HepG2 (cell line): ENCODE results near the gene SPATA21. TPM values are rescaled to one million over a fixed set of nuclear protein-coding genes. Genes with fewer than 3 reads are reported as not detected.

Experiments used
- ATAC-seq: fragments of 200-7000 bp; cut with Tn5 transposase; 3 replicates; pipeline ENCODE4 v1.9.1; 2020; ENCODE audit warnings: mild to moderate bottlenecking, moderate library complexity
- BruUV-seq: library from RNA; stranded (reverse); fragments of 400-500 nt; replicated peaks from 2 replicates; lab custom pipeline; 2021; lab: Mats Ljungman, UMichigan
- CTCF ChIA-PET: fragments of 300-600 bp; formaldehyde crosslinking; extraction: SDS; loops from one replicate; lab custom pipeline; 2021; ENCODE audit warnings: low total read pairs, inconsistent platforms, low intra/inter-chr PET ratio; lab: Yijun Ruan, JAX
- POLR2A ChIA-PET: fragments of 350-600 bp; sonication (Branson Sonifier 250); formaldehyde crosslinking; loops from one replicate; lab custom pipeline; 2020; ENCODE audit warnings: antibody characterized with exemption, inconsistent platforms; lab: Yijun Ruan, JAX
- DNase-seq: peaks from one replicate; pipeline ENCODE4 v3.0.0-alpha.2; 2015; ENCODE audit warnings: low spot score
- FAIRE-seq: peaks from 3 replicates; lab custom pipeline; 2011; peaks lifted over from hg19 to GRCh38; lab: Jason Lieb, UNC
- H2AFZ ChIP-seq: one replicate; pipeline ENCODE4 v1.6.1; 2011; ENCODE audit warnings: low read length, inconsistent platforms
- H3K27ac ChIP-seq: fragments of 300-600 bp; 3 replicates; pipeline ENCODE4 v1.8.0; 2011; ENCODE audit warnings: mixed run types, mild to moderate bottlenecking, mixed read lengths, low read length, inconsistent platforms; ENCODE audit not compliant: insufficient read depth; ENCODE audit errors: extremely low read length
- H3K27me3 ChIP-seq, 2 experiments: fragments of 200-600 bp in 1 of 2; 2 replicates in 1 of 2; 3 replicates in 1 of 2; pipeline versions ENCODE4 v1.6.0 to v1.8.0; 2011; ENCODE audit warnings: low read length in 2 of 2, mild to moderate bottlenecking in 2 of 2, moderate library complexity in 2 of 2, inconsistent platforms in 1 of 2; ENCODE audit not compliant: insufficient read depth in 2 of 2, control insufficient read depth in 1 of 2
- H3K36me3 ChIP-seq, 2 experiments: fragments of 200-600 bp in 1 of 2; replicated peaks in 1 of 2; 2 replicates in 1 of 2; 3 replicates in 1 of 2; pipeline versions ENCODE4 v1.5.1 to v1.8.0; 2011; ENCODE audit warnings: low read length in 2 of 2, inconsistent platforms in 1 of 2; ENCODE audit not compliant: insufficient read depth in 2 of 2, control insufficient read depth in 1 of 2
- H3K4me1 ChIP-seq: 2 replicates; pipeline ENCODE4 v1.5.1; 2012; ENCODE audit warnings: low read length, inconsistent platforms; ENCODE audit not compliant: insufficient read depth
- H3K4me2 ChIP-seq: 2 replicates; pipeline ENCODE4 v1.6.0; 2011; ENCODE audit warnings: low read depth, low read length, inconsistent platforms
- H3K4me3 ChIP-seq, 3 experiments: fragments of 200-600 bp in 1 of 3; sonication (generic), shearing (Covaris generic) in 1 of 3; replicated peaks in 1 of 3; 2 replicates each; pipeline ENCODE4 v1.5.1; 2011 to 2016; ENCODE audit warnings: low read length in 3 of 3, inconsistent platforms in 2 of 3, low read depth in 2 of 3, mild to moderate bottlenecking in 2 of 3, control low read depth in 1 of 3, mixed read lengths in 1 of 3; ENCODE audit not compliant: insufficient read depth in 1 of 3
- H3K79me2 ChIP-seq: one replicate; pipeline ENCODE4 v1.6.1; 2011; ENCODE audit warnings: low read length, inconsistent platforms; ENCODE audit not compliant: insufficient read depth
- H3K9ac ChIP-seq: 2 replicates; pipeline ENCODE4 v1.6.0; 2011; ENCODE audit warnings: mild to moderate bottlenecking, low read depth, low read length, inconsistent platforms; ENCODE audit not compliant: insufficient read depth
- H3K9me3 ChIP-seq: 2 replicates; pipeline ENCODE4 v1.5.1; 2012; ENCODE audit warnings: mild to moderate bottlenecking, low read length
- H4K20me1 ChIP-seq: 2 replicates; pipeline ENCODE4 v1.6.0; 2011; ENCODE audit warnings: inconsistent platforms, mild to moderate bottlenecking, low read length, moderate library complexity; ENCODE audit not compliant: insufficient read depth
- GFI1 ChIP-seq: sonication (generic); formaldehyde crosslinking; IDR thresholded peaks from 2 replicates; pipeline ENCODE4 v1.5.0; 2020; ENCODE audit warnings: missing genetic modification reagents, mild to moderate bottlenecking, borderline replicate concordance
- HNF4A ChIP-seq: sonication (generic); formaldehyde crosslinking; IDR thresholded peaks from 2 replicates; pipeline ENCODE4 v1.4.0; 2020; ENCODE audit warnings: missing genetic modification reagents
- HNF4G ChIP-seq, 2 experiments: sonication (generic) in 1 of 2; formaldehyde crosslinking in 1 of 2; IDR thresholded peaks; 2 replicates each; pipeline versions ENCODE4 v1.4.0 to v1.6.1; 2011 to 2020; ENCODE audit warnings: borderline replicate concordance in 2 of 2, low read depth in 2 of 2, mild to moderate bottlenecking in 2 of 2, low read length in 1 of 2, missing genetic modification reagents in 1 of 2, moderate library complexity in 1 of 2
- MATR3 ChIP-seq: sonication (generic); formaldehyde crosslinking; IDR thresholded peaks from 2 replicates; pipeline ENCODE4 v1.4.0; 2020; ENCODE audit warnings: missing genetic modification reagents
- POGK ChIP-seq: sonication (generic); formaldehyde crosslinking; conservative IDR thresholded peaks from 2 replicates; pipeline ENCODE4 v1.8.0; 2022; ENCODE audit warnings: mild to moderate bottlenecking, moderate library complexity, missing genetic modification reagents
- PREB ChIP-seq: sonication (generic); formaldehyde crosslinking; IDR thresholded peaks from 2 replicates; pipeline ENCODE4 v1.4.0; 2020; ENCODE audit warnings: missing genetic modification reagents
- SALL1 ChIP-seq: sonication (generic); formaldehyde crosslinking; IDR thresholded peaks from 2 replicates; pipeline ENCODE4 v1.8.0; 2022; ENCODE audit warnings: mild to moderate bottlenecking, missing genetic modification reagents
- SETDB1 ChIP-seq: sonication (generic); formaldehyde crosslinking; IDR thresholded peaks from 2 replicates; pipeline ENCODE4 v1.5.1; 2020; ENCODE audit warnings: missing genetic modification reagents, mild to moderate bottlenecking, borderline replicate concordance
- SMARCE1 ChIP-seq: fragments of 450-650 bp; IDR thresholded peaks from 2 replicates; pipeline ENCODE4 v1.6.1; 2017; ENCODE audit warnings: borderline replicate concordance
- TAF1 ChIP-seq: sonication (generic); formaldehyde crosslinking; IDR thresholded peaks from 2 replicates; pipeline ENCODE4 v1.4.0; 2020; ENCODE audit warnings: missing genetic modification reagents
- YEATS2 ChIP-seq: sonication (generic); formaldehyde crosslinking; IDR thresholded peaks from 2 replicates; pipeline ENCODE4 v1.4.0; 2020; ENCODE audit warnings: missing genetic modification reagents, borderline replicate concordance
- ZNF160 ChIP-seq: sonication (generic); formaldehyde crosslinking; IDR thresholded peaks from 2 replicates; pipeline ENCODE4 v1.8.0; 2022; ENCODE audit warnings: mild to moderate bottlenecking, inconsistent platforms, missing genetic modification reagents
- ZNF414 ChIP-seq: sonication (generic); formaldehyde crosslinking; IDR thresholded peaks from 2 replicates; pipeline ENCODE4 v1.5.0; 2020; ENCODE audit warnings: missing genetic modification reagents
- ZNF546 ChIP-seq: sonication (generic); formaldehyde crosslinking; conservative IDR thresholded peaks from 2 replicates; pipeline ENCODE4 v1.8.1; 2023; ENCODE audit warnings: mild to moderate bottlenecking, missing genetic modification reagents
- ZNF616 ChIP-seq: sonication (generic); formaldehyde crosslinking; IDR thresholded peaks from 2 replicates; pipeline ENCODE4 v1.5.0; 2020; ENCODE audit warnings: low read depth, mild to moderate bottlenecking, missing genetic modification reagents
- ZNF691 ChIP-seq: sonication (generic); formaldehyde crosslinking; IDR thresholded peaks from 2 replicates; pipeline ENCODE4 v1.4.0; 2020; ENCODE audit warnings: missing genetic modification reagents, low read depth, mild to moderate bottlenecking, borderline replicate concordance
- ZNF746 ChIP-seq: sonication (generic); formaldehyde crosslinking; IDR thresholded peaks from 2 replicates; pipeline ENCODE4 v1.8.0; 2022; ENCODE audit warnings: mild to moderate bottlenecking, missing genetic modification reagents
- WGBS: methylation state at CpG from one replicate; pipeline ENCODE4 v1.1.6; 2017; ENCODE audit warnings: low lambda C conversion rate; 5-methylcytosine and 5-hydroxymethylcytosine counted together
- in situ Hi-C: cut with HindIII; loops from 2 replicates; pipeline ENCODE4 v1.10.0; 2017; ENCODE audit warnings: low pct_unique_long_range_greater_than_20kb; ENCODE audit not compliant: extremely low pct_ligation_motif_present
- intact Hi-C: fragments of 100-400 bp; cut with micrococcal nuclease; formaldehyde crosslinking; loops from one replicate; pipeline ENCODE4 v1.10.0; 2022; ENCODE audit not compliant: unreplicated experiment
- polyA plus RNA-seq, 8 experiments: library from polyadenylated mRNA; depleted of rRNA in 3 of 8; stranded (reverse) in 7 of 8; unstranded in 1 of 8; fragments of >200 nt; fragmentation: Illumina TruSeq in 4 of 8; extraction: Trizol in 4 of 8; gene quantifications; 2 replicates each; pipeline versions ENCODE4 v1.2.1 to v1.2.3, GENCODE V29; 2011 to 2016; ENCODE audit warnings: low read depth in 4 of 8, missing spikeins in 1 of 8, mixed read lengths in 1 of 8; ENCODE audit not compliant: insufficient read depth in 1 of 8
- total RNA-seq, 5 experiments: library from RNA; depleted of rRNA; stranded (reverse); fragments of >200 nt; fragmentation: Illumina TruSeq; extraction: Trizol; gene quantifications; 2 replicates each; pipeline ENCODE4 v1.2.3, GENCODE V29; 2016; ENCODE audit warnings: low read depth in 1 of 5
- TF ChIP-seq, protein P1 (sequence below): sonication (generic); formaldehyde crosslinking; IDR thresholded peaks from 2 replicates; pipeline ENCODE4 v1.4.0; 2020; ENCODE audit warnings: mild to moderate bottlenecking, missing genetic modification reagents

SPATA21 gene
- total and polyA plus RNA-seq, 2 of the 13 experiments (the other 11 are each of a cell fraction or from before 2014, with no cell fraction given): 0.80 to 1.4 TPM

DNA sequence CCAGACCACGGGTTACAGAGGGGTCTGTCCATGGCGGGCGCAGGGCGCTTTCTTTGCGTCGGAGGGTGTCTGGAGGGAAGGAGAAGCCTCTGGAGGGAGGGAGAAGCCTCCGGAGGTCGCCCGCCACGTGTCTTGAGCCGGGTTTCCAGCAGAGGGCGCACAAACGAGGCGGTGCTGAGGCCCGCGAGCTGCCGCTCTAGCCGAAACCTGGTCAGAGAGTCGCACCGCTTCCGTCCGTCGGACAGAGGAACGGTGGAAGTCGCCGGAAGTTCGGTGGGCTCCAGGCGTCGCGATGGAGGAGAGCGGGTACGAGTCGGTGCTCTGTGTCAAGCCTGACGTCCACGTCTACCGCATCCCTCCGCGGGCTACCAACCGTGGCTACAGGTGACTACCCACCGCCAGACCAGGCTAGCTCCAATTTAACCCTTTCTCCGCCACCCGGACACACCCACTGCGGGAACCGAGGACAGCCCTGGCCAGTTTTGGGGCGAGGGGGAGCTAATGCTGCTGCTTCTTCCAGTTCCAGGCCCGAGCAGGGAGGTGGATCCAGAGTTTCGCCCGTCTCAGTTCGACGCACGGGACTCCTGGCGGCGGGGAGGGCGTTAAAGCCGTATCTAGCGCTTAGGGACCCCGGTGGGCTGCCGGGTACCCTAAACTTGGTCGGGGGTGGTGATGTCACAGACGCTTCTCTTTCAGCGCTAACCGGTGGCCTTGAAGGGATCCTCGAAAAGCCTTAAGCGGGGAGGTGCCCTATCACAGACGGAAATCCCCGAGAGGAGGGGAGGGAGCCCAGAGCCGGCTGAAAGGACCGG is 3.5 kb upstream of the SPATA21 start, which contains the start of gene NECAP2:
Gene NECAP2 (plus strand): TSS at position 255 of the 812 bp plus-strand sequence. CDS start 38 bp downstream, at position 293.
- peak within 1 kb of the TSS; percentile 83 to 97 (median 95) for H3K4me3 ChIP-seq
- peak within 1 kb of the TSS; percentile 92 for H3K4me2 ChIP-seq
- POLR2A ChIA-PET: interaction anchor here (0.6 to 2.3 kb wide), 9 partner anchors 9 to 104 kb away, joined by 3 to 17 read pairs (median 3); partner anchors contain the start of genes RNU1-1 and SZRD1
- DNase-seq (peak; percentile 84), ATAC-seq (peak; percentile 97), FAIRE-seq (peak; percentile 76)
- peak within 1 kb of the TSS; percentile 77 for H2AFZ ChIP-seq
- H4K20me1 ChIP-seq: no peaks in the 10 kb centered on the region
- in situ Hi-C loops: no loop called here
- WGBS: 0% methylated on average over 21 of the region's 68 CpGs
- peaks cover 5 to 19% of the 10 kb centered on the region in 2 experiments; a peak in 4 of 5 replicates for H3K36me3 ChIP-seq
- no peaks in the 10 kb centered on the region; a peak in 1 of 5 replicates for H3K27me3 ChIP-seq
- H3K4me1 ChIP-seq: peaks cover 27% of the 10 kb centered on the region
- H3K9me3 ChIP-seq: no peaks in the 10 kb centered on the region
- BruUV-seq: TSS peak; percentile 81
- CTCF ChIA-PET: no interaction called here
- peaks cover 17% of the 10 kb centered on the region for H3K79me2 ChIP-seq
- peak within 1 kb of the TSS; percentile 88 for H3K9ac ChIP-seq
- H3K27ac ChIP-seq: peak within 1 kb of the TSS; percentile 53
- intact Hi-C loops: no loop called here
- TF ChIP-seq POGK (peak; percentile 92), SETDB1 (CRISPR knock-in tag) (no peak), HNF4A (CRISPR knock-in tag) (peak; percentile 27; the same call in 1 of the 2 replicates), HNF4G (IDR thresholded peaks at IDR 0.05; ENCODE audit: borderline replicate concordance, low read depth, low read length) (no peak), HNF4G (CRISPR knock-in tag; IDR thresholded peaks at IDR 0.05; ENCODE audit: borderline replicate concordance, low read depth) (peak; percentile 33; the same call in 1 of the 2 replicates), SMARCE1 (no peak), ZNF160 (CRISPR knock-in tag) (peak; percentile 66; the same call in 1 of the 2 replicates), GFI1 (CRISPR knock-in tag) (peak; percentile 70; the same call in 1 of the 2 replicates), ZNF546 (CRISPR knock-in tag) (peak; percentile 26; the same call in 1 of the 2 replicates), MATR3 (no peak), ZNF616 (peak; percentile 57), PREB (no peak), ZNF746 (CRISPR knock-in tag) (no peak), SALL1 (CRISPR knock-in tag) (peak; percentile 90), ZNF691 (peak; percentile 96), TAF1 (peak; percentile 89), ZNF414 (CRISPR knock-in tag) (peak; percentile 86), YEATS2 (CRISPR knock-in tag) (peak; percentile 97)
- TF ChIP-seq, protein P1, sequence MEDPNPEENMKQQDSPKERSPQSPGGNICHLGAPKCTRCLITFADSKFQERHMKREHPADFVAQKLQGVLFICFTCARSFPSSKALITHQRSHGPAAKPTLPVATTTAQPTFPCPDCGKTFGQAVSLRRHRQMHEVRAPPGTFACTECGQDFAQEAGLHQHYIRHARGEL (CRISPR knock-in tag): no peak
